GM04504 (cell line): Measurements from ENCODE around the gene TEX50.
"Not testable (repeated sequence)": the region's sequence is repeated elsewhere in the genome, so short reads cannot be mapped to it uniquely, and the experiment has no call there.

Experiments used
- DNase-seq: peaks from one replicate; pipeline ENCODE4 v3.0.0-alpha.2; 2012; ENCODE audit warnings: low read depth

Gene TEX50, protein sequence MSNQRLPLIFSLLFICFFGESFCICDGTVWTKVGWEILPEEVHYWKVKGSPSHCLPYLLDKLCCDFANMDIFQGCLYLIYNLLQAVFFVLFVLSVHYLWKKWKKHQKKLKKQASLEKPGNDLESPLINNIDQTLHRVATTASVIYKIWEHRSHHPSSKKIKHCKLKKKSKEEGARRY

GRCh38 chr1:173635116-173635515 is at the start of gene TEX50:
TEX50 (plus strand) TSS chr1:173635338; CDS start chr1:173635522, 184 bp downstream.
- no peak for DNase-seq

DNA sequence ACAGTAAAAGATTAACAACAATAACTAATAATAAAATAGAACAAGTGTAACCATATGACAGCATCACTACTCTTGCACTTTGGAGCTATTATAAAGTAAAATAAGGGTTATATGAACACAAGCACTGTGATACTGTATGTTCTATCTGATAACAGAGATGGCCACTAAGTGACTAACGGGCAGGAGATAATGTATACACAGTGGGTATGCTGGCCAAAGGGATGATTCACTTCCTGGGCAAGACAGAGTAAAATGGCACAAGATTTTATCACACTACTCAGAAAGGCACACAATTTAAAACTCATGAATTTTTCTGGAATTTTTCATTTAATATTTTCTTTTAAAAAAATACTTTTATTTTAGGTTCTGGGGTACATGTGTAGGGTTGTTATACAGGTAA is 44.6 kb upstream of the TEX50 start:
- DNase-seq = no peak

DNA sequence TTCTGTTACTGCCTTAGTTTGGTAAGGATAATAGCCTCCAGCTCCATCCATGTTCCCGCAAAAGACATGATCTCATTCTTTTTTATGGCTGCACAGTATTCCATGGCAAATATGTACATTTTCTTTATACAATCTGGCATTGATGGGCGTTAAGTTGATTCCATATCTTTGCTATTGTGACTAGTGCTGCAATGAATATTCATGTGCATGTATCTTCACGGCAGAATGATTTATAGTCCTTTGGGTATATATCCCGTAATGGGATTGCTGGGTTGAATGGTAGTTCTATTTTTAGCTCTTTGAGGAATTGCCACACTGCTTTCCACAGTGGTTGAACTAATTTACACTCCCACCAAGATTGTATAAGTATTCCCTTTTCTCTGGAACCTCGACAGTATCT is 44.0 kb upstream of the TEX50 start:
- not testable (repeated sequence) for DNase-seq

- DNase-seq = no peak
Observed at GRCh38 chr1:173596097-173596825, 38.9 kb upstream of the TEX50 start.

DNA sequence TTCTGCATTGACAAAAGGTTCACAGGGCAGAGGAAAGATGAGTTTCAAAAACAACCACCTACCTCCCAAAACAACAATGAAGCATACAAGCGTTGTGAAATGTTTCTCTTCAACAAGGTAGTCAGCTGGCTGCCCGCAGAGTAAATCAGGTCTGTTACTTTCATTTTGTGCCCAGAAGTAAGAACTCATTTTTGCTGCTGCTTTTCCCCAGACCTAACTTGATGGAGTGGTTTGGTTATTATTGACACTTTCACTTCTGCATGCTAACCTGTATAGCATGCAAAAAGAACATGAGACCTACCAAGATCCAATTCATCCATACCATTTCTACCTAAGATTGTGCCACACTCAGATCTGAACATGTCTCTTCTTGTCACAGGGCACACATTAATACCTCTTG is 33.5 kb upstream of the TEX50 start:
- DNase-seq = no peak

- DNase-seq = no peak
Observed at GRCh38 chr1:173603056-173603591, 32.0 kb upstream of the TEX50 start, which contains the start of gene SLC9C2. SLC9C2 (minus strand) TSS chr1:173603072; CDS start chr1:173601776, 1,296 bp downstream.

GRCh38 chr1:173608503-173609216 is 26.5 kb upstream of the TEX50 start:
- no peak for DNase-seq

DNA sequence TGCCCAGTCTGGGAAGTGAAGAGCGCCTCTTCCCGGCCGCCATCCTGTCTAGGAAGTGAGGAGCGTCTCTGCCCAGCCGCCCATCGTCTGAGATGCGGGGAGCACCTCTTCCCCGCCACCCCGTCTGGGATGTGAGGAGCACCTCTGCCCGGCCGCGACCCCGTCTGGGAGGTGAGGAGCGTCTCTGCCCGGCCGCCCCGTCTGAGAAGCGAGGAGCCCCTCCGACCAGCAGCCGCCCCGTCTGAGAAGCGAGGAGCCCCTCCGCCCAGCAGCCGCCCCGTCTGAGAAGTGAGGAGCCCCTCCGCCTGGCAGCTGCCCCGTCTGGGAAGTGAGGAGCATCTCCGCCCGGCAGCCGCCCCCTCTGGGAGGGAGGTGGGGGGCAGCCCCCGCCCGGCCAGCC is 22.1 kb upstream of the TEX50 start:
- not testable (repeated sequence) for DNase-seq

DNA sequence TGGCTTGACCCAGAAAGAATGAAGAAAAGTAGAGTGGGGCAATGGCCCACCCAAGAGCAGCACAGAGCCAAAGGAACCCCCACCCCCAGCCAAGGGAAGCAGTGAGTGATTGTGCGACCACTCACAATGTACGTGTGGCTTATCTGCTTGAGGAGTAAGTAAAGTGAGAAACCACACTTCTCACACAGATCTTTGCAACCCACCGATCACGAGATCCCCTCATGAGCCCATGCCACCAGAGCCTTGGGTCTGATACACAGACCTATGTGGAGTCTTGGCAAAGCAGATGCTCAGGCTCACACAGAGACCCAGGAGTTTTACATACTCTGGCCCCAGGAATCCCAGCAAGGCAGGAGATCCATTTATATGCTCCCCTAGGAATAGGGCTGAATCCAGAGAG is 18.3 kb upstream of the TEX50 start:
- no peak for DNase-seq

GRCh38 chr1:173627269-173627668 is 7.9 kb upstream of the TEX50 start:
- no peak for DNase-seq

GRCh38 chr1:173628888-173629287 is 6.2 kb upstream of the TEX50 start:
- DNase-seq = no peak

DNA sequence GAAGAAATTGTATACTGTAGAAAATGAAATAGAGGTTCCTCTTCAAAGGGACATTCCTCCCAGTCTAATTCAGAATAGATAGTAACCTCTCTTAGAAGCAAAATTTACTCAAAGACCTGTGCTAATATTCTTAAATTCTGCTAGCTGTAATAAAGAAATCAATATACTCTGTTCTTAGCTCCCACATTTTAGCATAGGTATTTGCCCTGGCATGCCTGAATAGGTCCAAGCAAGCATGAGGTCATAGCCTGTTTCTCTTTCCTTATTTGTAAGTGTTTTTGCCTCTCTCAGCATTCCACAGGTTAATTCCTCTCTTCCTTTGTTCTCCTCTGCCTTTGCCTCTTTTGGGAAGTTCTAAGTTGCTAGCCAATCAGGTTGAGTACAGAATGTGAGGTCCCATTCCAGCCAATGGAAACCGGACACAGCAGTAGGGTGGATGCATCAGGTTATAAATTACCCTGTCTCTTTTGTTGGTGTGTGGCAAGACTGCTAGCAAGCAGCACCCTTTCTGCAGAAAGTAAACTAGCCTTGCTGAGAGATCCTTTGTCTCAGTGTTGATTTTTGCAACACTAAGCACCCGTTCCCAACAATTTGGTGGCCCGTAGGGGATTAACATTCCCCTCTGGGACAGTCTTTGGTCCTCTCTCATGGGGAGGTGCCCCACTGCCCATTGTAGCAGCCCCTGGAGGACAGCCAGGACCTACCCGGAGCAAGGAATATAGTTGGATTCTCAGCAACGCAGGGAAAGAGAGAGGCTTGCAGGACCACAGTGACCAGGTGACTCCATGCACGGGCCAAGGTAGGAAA is 2.3 kb downstream of the TEX50 start:
- not testable (repeated sequence) for DNase-seq

GRCh38 chr1:173638043-173639021 is 3.2 kb downstream of the TEX50 start:
- no peak for DNase-seq

- no peak for DNase-seq
Observed at GRCh38 chr1:173639102-173639501, 4.0 kb downstream of the TEX50 start.

GRCh38 chr1:173642450-173643139 is 7.5 kb downstream of the TEX50 start:
- DNase-seq = not testable (repeated sequence)

DNA sequence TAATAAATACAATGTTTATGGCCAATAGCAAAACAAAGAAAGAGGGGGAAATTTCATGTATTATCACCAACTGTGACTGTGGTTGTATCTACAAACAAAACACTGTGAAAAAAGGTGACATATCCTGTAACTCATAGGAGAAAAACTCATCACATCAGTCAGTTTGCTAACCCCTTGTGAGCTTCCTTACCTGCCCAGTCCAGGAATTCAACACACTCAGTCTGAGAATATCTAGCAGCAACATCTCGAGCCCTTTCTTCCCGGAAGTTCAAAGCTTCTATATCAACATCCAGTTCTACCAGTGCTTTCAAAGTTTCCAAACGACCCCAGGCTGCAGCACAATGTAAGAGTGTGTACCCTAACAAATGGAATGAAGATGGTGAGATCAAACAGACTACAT is 11.5 kb downstream of the TEX50 start:
- DNase-seq = no peak

- DNase-seq = no peak
Observed at GRCh38 chr1:173648880-173649605, 13.9 kb downstream of the TEX50 start.

- no peak for DNase-seq
Observed at GRCh38 chr1:173660306-173660705, 25.2 kb downstream of the TEX50 start.

- no peak for DNase-seq
Observed at GRCh38 chr1:173661271-173661670, 26.1 kb downstream of the TEX50 start.
